ENCODE measurements around the gene BCL7C. TPM values are rescaled to one million over a fixed set of nuclear protein-coding genes. Genes with fewer than 3 reads are reported as not detected.
A peak's percentile ranks its signal among the peaks of the same experiment; 100 is the strongest.

Gene BCL7C
- total and polyA plus RNA-seq, 2 of the 8 experiments (the other 6 are each of a cell fraction or from before 2014, with no cell fraction given) = 8.6 to 17.2 TPM

DNA sequence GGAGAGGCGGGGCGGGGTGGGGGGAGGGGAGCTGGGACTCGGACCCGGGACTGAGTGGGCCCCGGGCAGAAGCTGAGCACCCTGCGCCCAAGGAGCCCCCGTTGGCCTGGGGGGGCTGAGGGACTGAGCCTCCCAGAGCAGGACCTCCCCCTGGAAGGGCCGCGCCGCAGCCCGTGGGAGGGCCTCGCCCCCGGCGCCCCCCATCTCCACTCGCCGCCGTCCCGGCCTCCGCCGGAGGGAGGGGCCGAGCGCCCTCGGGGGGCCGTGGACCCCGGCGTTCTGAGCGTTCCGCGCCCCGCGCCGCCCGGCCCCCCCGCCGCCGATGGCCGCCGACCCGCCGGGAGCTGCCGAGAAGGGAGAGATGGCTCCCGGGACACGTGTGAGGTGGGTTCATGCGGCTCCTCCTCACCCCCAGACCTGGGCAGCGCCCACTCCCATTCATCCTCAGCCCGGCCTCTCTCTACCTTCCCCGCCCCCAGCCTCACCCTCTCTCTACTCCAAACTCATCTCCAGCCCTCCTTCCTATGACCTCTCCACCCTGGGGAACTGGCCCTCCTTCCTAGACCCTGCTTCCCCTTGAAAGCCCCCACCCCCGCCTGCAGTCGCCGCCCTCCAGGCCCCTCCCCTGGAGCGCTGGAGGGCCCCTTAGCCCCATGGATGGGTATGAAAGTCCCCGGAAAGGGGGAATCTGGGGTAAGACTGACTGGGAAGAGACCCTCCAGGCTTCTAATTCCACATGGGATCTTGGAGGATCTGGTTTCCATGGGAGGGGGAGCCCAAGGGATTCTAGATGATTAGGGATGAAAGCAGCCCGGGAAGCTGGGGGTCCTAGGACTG, 30.4 kb upstream of the BCL7C start:
- H2AK5ac ChIP-seq (ENCODE audit: low read depth, low read length) = no peak overlapping the region
- peak in 1 of 2 experiments; percentile 60 for DNase-seq (ENCODE audit: low read depth in 1 of 2, low spot score in 2 of 2)
- no peak overlapping the region for H3K14ac ChIP-seq (ENCODE audit: insufficient read length)
- peaks cover 0 to 10% of the 10 kb centered on the region in 2 experiments; a peak in 2 of 4 replicates for H3K79me2 ChIP-seq (ENCODE audit: control insufficient read depth in 1 of 2, insufficient read depth in 2 of 2, low read length in 2 of 2)
- H3K9me3 ChIP-seq (ENCODE audit: insufficient read depth in 2 of 2, low read depth in 1 of 2, low read length in 1 of 2) = no peaks in the 10 kb centered on the region
- peak overlapping the region; percentile 36 for H4K5ac ChIP-seq (ENCODE audit: insufficient read length, low read depth, low read length)
- peak overlapping the region; percentile 47 for H3K56ac ChIP-seq (replicated peaks; ENCODE audit: insufficient read length, low read depth, low read length)
- no peak overlapping the region for H3K23ac ChIP-seq (ENCODE audit: insufficient read length)
- peak overlapping the region; percentile 49 to 88 (median 62) for H3K4me3 ChIP-seq (ENCODE audit: extremely low read depth in 1 of 4, insufficient read depth in 2 of 4, low read depth in 3 of 4, low read length in 4 of 4)
- H3K18ac ChIP-seq (ENCODE audit: extremely low read depth, low read length) = peak overlapping the region; percentile 71; the same call in 1 of the 2 replicates
- FAIRE-seq = no peak
- peak overlapping the region; percentile 72; the same call in 1 of the 2 replicates for H4K8ac ChIP-seq (ENCODE audit: extremely low read depth, insufficient read depth, low read length)
- H4K20me1 ChIP-seq (replicated peaks in 1 of 2; ENCODE audit: control insufficient read depth in 1 of 2, insufficient read depth in 2 of 2, low read length in 2 of 2) = peaks cover 2 to 3% of the 10 kb centered on the region in 2 experiments
- no peak overlapping the region for H2BK12ac ChIP-seq (ENCODE audit: low read depth, low read length)
- H3K4me1 ChIP-seq (replicated peaks in 1 of 4; ENCODE audit: control insufficient read depth in 3 of 4, insufficient read depth in 4 of 4, low read length in 3 of 4) = peaks cover 0 to 9% (median 2%) of the 10 kb centered on the region in 4 experiments; a peak in 4 of 7 replicates
- no peaks in the 10 kb centered on the region for H3K27me3 ChIP-seq (replicated peaks in 1 of 4; ENCODE audit: control insufficient read depth in 3 of 4, extremely low read depth in 1 of 4, insufficient read depth in 3 of 4, low read length in 3 of 4)
- no peak overlapping the region for H2AFZ ChIP-seq (ENCODE audit: low read length)
- POLR2A ChIA-PET (ENCODE audit: partially characterized antibody) = interaction anchor here (0.6 to 8.2 kb wide), 11 partner anchors 13 to 149 kb away, joined by 3 to 105 read pairs (median 4); partner anchors contain the start of genes CTF1 and ORAI3
- peaks cover 8% of the 10 kb centered on the region; the same call in 1 of the 2 replicates for H3K23me2 ChIP-seq (ENCODE audit: low read depth, low read length)
- no peak overlapping the region for H2BK120ac ChIP-seq (replicated peaks; ENCODE audit: low read depth, low read length)
- peaks cover 0 to 11% (median 3%) of the 10 kb centered on the region in 4 experiments; a peak in 4 of 8 replicates for H3K36me3 ChIP-seq (ENCODE audit: control insufficient read depth in 2 of 4, insufficient read depth in 4 of 4, low read length in 3 of 4)
- peaks cover 4% of the 10 kb centered on the region for H3K79me1 ChIP-seq (ENCODE audit: low read depth, low read length)
- H2BK15ac ChIP-seq (ENCODE audit: low read length) = no peak overlapping the region
- no peak overlapping the region for H2BK20ac ChIP-seq (ENCODE audit: low read length)
- no peak overlapping the region for H3K4ac ChIP-seq (replicated peaks; ENCODE audit: insufficient read length, low read depth, low read length)
- TF ChIP-seq KDM1A (IDR thresholded peaks at IDR 0.05; ENCODE audit: borderline replicate concordance, low read length) (no peak), POLR2AphosphoS5 (IDR thresholded peaks at IDR 0.05; ENCODE audit: low read depth, low read length) (0 out of 2 replicates have a peak, but pooled peaks have one; percentile 20), TAF1 (IDR thresholded peaks at IDR 0.05; ENCODE audit: low read depth, low read length) (no peak), POLR2A (IDR thresholded peaks at IDR 0.05; ENCODE audit: control extremely low read depth in 1 of 2, low read depth in 2 of 2, low read length in 2 of 2) (peak in 1 of 2 experiments; percentile 41; a peak in 1 of 3 replicates), SAP30 (IDR thresholded peaks at IDR 0.05; ENCODE audit: insufficient read depth, insufficient replicate concordance, low read length) (no peak), RBBP5 (IDR thresholded peaks at IDR 0.05; ENCODE audit: borderline replicate concordance, low read depth, low read length) (0 out of 2 replicates have a peak, but pooled peaks have one; percentile 3), MAFK (IDR thresholded peaks at IDR 0.05; ENCODE audit: low read depth, low read length) (no peak), JUN (IDR thresholded peaks at IDR 0.05; ENCODE audit: low read depth, low read length) (no peak), KDM4A (IDR thresholded peaks at IDR 0.05; ENCODE audit: low read depth, low read length, severe bottlenecking) (peak; percentile 7)
- TF ChIP-seq, protein P1, sequence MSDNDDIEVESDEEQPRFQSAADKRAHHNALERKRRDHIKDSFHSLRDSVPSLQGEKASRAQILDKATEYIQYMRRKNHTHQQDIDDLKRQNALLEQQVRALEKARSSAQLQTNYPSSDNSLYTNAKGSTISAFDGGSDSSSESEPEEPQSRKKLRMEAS (IDR thresholded peaks at IDR 0.05) = 0 out of 2 replicates have a peak, but pooled peaks have one; percentile 34
- H3K9ac ChIP-seq (replicated peaks in 1 of 4; ENCODE audit: extremely low read depth in 1 of 4, low read depth in 3 of 4, low read length in 3 of 4) = peak overlapping the region in 3 of 4 experiments; percentile 34 to 68 (median 56); a peak in 6 of 7 replicates
- H4K91ac ChIP-seq (replicated peaks; ENCODE audit: insufficient read length, low read length) = no peak overlapping the region
- peak overlapping the region; percentile 37; the same call in 1 of the 2 replicates for H3K27ac ChIP-seq (ENCODE audit: low read depth, low read length)
- H3K4me2 ChIP-seq (ENCODE audit: insufficient read depth in 1 of 2, low read depth in 2 of 2, low read length in 2 of 2) = peak overlapping the region; percentile 68 to 71
- CTCF ChIA-PET (ENCODE audit: partially characterized antibody) = interaction anchor here (0.6 to 4.4 kb wide), 4 partner anchors 11 to 78 kb away, joined by 3 to 33 read pairs (median 14); no protein-coding TSS in a partner anchor
- WGBS, 2 experiments (ENCODE audit: extremely low coverage in 1 of 2, insufficient coverage in 1 of 2, insufficient read length in 1 of 2, insufficient replicate concordance in 2 of 2, low coverage in 1 of 2, low lambda C conversion rate in 2 of 2, missing lambda C conversion rate in 1 of 2) = 27% methylated on average over 3 of the region's 53 CpGs; no CpG with 5 or more reads in 1 of the 2 experiments
- H2BK5ac ChIP-seq (ENCODE audit: low read depth, low read length) = no peak overlapping the region; the same call in 1 of the 2 replicates
